22Rv1 (cell line): ENCODE measurements around the gene AGR2.

Experiments used
- H3K27ac ChIP-seq: fragments of 450-650 bp; 2 replicates; pipeline ENCODE4 v1.5.1; 2017
- ZFX ChIP-seq: fragments of 450-650 bp; IDR thresholded peaks from 2 replicates; pipeline ENCODE4 v1.6.1; 2017; ENCODE audit warnings: antibody characterized with exemption, borderline replicate concordance
- TF ChIP-seq, protein P1 (sequence below): fragments of 450-650 bp; IDR thresholded peaks from 2 replicates; pipeline ENCODE4 v1.5.1; 2017; ENCODE audit warnings: mild to moderate bottlenecking

Gene AGR2

DNA sequence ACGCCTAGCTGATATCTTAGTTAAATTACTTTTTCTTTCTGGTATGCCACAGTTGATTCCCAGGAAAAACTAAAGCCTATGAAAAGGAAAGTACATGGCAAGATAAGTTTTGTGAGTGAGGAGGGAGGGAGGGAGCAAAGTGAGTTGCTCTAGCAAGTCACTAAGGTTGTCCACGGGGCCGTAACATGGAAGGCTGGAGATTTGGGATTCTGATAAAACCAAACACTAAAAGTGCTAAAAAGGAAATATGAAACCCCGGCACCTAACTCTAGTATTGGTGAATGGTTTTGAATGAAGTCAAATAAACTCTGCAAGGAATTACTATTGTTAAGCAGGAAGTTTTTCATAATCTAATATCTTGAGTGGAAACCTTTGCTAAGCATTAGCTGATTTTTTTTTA, 1.7 kb downstream of the AGR2 start:
- no peak overlapping the region for H3K27ac ChIP-seq
- TF ChIP-seq ZFX: no peak
- TF ChIP-seq, protein P1, sequence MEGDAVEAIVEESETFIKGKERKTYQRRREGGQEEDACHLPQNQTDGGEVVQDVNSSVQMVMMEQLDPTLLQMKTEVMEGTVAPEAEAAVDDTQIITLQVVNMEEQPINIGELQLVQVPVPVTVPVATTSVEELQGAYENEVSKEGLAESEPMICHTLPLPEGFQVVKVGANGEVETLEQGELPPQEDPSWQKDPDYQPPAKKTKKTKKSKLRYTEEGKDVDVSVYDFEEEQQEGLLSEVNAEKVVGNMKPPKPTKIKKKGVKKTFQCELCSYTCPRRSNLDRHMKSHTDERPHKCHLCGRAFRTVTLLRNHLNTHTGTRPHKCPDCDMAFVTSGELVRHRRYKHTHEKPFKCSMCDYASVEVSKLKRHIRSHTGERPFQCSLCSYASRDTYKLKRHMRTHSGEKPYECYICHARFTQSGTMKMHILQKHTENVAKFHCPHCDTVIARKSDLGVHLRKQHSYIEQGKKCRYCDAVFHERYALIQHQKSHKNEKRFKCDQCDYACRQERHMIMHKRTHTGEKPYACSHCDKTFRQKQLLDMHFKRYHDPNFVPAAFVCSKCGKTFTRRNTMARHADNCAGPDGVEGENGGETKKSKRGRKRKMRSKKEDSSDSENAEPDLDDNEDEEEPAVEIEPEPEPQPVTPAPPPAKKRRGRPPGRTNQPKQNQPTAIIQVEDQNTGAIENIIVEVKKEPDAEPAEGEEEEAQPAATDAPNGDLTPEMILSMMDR: no peak

DNA sequence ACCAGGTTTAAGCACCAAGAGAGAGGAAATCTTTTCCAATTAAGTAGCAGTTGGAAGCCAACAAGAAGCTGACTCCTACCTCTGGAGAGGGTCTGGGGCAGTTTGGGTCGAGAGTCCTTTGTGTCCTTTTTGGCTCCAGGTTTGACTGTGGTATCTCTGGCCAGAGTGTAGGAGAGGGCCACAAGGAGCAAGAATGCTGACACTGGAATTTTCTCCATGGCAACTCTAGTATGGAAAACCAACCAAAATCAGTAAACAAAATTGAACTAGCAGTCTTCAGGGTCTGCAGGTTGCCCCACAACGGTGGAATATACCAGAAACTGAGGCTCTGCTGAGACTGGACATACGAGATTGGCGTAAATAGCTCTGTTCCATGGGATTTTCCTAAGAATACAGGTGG, 3.2 kb downstream of the AGR2 start:
- TF ChIP-seq, protein P1: no peak
- TF ChIP-seq ZFX: no peak

DNA sequence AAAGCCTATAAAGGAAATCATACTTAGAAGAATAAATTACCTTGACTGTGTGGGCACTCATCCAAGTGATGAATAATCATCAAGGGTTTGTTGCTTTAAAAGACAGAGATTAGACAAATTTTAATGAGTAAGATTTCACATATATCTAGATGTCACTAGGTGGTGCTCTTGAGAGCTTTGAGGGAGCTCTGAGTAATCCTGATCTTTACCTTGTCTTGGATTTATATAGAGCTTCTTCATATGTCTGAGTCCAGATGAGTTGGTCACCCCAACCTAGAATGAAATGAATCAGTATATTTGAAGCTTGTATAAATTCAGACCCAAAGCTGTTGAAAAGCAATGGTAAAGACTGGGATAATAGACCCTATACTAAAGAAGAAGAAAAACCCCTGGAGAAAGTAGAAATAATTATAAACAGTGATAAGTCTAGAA, 3.7 kb downstream of the AGR2 start:
- no peak for TF ChIP-seq ZFX
- TF ChIP-seq, protein P1: peak; percentile 92
- H3K27ac ChIP-seq: no peak overlapping the region

More for the DNA sequence above, 3.2 kb downstream of the AGR2 start:
- no peak overlapping the region for H3K27ac ChIP-seq

DNA sequence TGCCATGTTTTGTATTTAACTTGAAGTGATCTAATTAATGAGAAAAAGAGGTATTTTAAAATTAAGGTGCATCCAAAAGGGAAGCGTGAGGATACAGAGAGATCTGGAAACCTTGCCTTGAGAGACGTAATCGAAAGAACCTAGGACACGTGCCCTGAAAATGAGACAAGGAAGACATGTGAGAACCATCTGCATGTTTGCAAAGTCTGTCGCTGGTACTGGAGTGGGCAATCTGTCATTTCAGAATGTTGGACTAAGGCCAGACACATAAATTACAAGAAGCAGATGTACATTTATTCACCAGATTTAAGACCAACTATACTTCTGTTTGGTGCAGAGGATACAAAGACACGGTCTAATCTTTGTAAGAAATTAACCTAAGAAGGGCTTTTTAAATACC, 9.2 kb downstream of the AGR2 start:
- no peak overlapping the region for H3K27ac ChIP-seq
- TF ChIP-seq, protein P1: no peak
- TF ChIP-seq ZFX: no peak

DNA sequence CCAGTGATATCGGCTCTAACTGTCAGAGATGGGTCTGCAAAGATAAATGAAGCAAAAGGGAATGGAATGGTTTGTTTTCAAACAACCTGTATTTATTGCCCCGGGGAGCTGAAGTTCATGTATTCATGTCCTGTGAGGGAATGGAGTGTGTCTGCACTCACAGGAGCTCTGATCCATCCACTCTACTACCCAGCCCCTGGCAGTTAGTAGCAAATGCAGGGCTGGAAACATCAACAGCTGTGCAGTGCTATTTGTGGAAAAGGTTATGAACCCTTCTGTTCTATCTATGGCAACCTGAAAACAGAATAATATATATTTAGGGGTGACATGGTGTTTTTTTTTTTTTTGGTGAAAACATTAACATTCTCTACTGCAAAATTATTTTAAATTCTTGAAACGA, 9.8 kb downstream of the AGR2 start:
- H3K27ac ChIP-seq: no peak overlapping the region
- TF ChIP-seq, protein P1: no peak
- TF ChIP-seq ZFX: no peak

DNA sequence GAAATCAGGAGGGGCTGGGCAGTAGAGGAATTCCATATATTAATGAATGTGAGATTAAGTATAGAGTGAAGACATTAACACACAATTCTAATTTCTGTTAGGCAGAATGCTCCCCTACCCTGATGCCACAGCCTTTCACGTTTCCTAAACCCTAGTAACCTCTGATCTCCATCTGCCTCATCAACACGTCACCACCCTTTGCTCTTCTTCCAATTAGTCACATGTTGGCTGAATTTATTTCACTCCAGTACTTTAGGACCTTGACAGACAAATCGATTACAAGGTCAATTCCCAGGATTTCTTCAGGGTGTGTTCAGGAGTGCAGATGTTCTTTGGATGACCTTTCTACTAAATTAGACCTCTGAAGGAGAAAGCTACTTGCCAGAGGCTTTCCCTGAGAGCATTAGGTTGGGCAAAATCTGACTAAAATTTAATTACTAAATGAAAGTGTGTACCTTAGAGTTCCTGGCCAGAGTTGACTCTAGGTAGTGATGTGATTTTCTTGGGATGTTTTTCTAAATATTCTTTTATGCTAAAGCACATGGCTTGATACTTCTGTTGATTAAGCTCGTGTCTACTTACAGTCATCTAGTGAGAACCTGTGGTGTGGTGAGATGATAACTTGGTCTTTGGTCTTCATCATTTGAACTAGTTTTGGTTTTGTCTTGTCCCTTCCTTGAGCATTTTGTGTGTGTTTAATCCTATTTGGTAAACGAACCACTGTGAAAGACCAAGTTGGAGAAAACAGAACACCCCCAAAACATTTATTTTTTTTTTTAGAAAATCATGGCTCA, 12.7 kb downstream of the AGR2 start:
- no peak for TF ChIP-seq ZFX
- TF ChIP-seq, protein P1: no peak
- H3K27ac ChIP-seq: no peak overlapping the region

DNA sequence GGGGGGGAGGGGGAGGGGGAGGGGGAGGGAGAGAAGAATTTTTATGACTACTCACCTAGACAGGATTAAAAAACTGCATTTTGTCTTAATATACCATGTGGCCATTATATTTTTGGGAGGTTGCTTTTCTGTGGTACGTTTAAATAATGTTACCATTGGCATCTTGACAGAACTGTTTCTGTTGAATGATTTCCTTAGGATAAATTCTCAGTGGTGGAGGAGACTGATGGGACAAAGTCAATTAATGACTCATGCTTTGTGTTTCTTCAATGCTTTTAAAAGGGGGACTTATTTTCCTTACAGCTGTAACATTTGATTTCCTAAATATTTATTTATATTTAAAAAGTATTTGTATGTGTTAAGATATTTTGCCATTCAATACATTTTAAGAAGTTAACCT, 13.7 kb downstream of the AGR2 start:
- H3K27ac ChIP-seq: no peak overlapping the region
- no peak for TF ChIP-seq ZFX
- TF ChIP-seq, protein P1: no peak
